Endothelial cell (in vitro differentiated cells): ENCODE data around the gene ZNF407. TPM values are rescaled to one million over a fixed set of nuclear protein-coding genes. Genes with fewer than 3 reads are reported as not detected.

Source experiments
- DNase-seq: peaks from one replicate; pipeline ENCODE4 v3.0.0; 2021; ENCODE audit warnings: low spot score
- H3K27ac Mint-ChIP-seq: one replicate; pipeline ENCODE4 v1.8.0; 2021; ENCODE audit warnings: mixed read lengths, inconsistent platforms; ENCODE audit not compliant: unreplicated experiment
- H3K27me3 Mint-ChIP-seq: one replicate; pipeline ENCODE4 v1.8.0; 2021; ENCODE audit warnings: mild to moderate bottlenecking, moderate library complexity, mixed read lengths, inconsistent platforms; ENCODE audit not compliant: unreplicated experiment
- H3K36me3 Mint-ChIP-seq: one replicate; pipeline ENCODE4 v1.8.0; 2021; ENCODE audit warnings: mild to moderate bottlenecking, low read depth, mixed read lengths, inconsistent platforms; ENCODE audit not compliant: unreplicated experiment
- H3K4me1 Mint-ChIP-seq: one replicate; pipeline ENCODE4 v1.8.0; 2021; ENCODE audit warnings: mild to moderate bottlenecking, mixed read lengths, inconsistent platforms; ENCODE audit not compliant: unreplicated experiment
- H3K4me3 Mint-ChIP-seq: one replicate; pipeline ENCODE4 v1.8.0; 2021; ENCODE audit warnings: mild to moderate bottlenecking, mixed read lengths, inconsistent platforms; ENCODE audit not compliant: unreplicated experiment
- H3K9me3 Mint-ChIP-seq: one replicate; pipeline ENCODE4 v1.8.0; 2021; ENCODE audit warnings: mixed read lengths, inconsistent platforms; ENCODE audit not compliant: unreplicated experiment
- total RNA-seq: library from RNA; stranded (reverse); fragmentation: NEBNext Ultra II Directional; extraction: Animal tissue kit (Norgen Biotek cat#: 25700); gene quantifications from one replicate; pipeline ENCODE4 v1.2.1, GENCODE V29; 2021; ENCODE audit not compliant: unreplicated experiment
- TF ChIP-seq, protein P1 (sequence below): fragments of 200-600 bp; sonication (generic); IDR thresholded peaks from one replicate; pipeline ENCODE4 v1.5.0; 2021; ENCODE audit warnings: antibody characterized with exemption; ENCODE audit not compliant: unreplicated experiment

The ZNF407 gene
- total RNA-seq, 1 donor from 2014 or later, result 16.8 TPM

GRCh38 chr18:74796211-74796610, 198.5 kb downstream of the ZNF407 start:
- TF ChIP-seq, protein P1, sequence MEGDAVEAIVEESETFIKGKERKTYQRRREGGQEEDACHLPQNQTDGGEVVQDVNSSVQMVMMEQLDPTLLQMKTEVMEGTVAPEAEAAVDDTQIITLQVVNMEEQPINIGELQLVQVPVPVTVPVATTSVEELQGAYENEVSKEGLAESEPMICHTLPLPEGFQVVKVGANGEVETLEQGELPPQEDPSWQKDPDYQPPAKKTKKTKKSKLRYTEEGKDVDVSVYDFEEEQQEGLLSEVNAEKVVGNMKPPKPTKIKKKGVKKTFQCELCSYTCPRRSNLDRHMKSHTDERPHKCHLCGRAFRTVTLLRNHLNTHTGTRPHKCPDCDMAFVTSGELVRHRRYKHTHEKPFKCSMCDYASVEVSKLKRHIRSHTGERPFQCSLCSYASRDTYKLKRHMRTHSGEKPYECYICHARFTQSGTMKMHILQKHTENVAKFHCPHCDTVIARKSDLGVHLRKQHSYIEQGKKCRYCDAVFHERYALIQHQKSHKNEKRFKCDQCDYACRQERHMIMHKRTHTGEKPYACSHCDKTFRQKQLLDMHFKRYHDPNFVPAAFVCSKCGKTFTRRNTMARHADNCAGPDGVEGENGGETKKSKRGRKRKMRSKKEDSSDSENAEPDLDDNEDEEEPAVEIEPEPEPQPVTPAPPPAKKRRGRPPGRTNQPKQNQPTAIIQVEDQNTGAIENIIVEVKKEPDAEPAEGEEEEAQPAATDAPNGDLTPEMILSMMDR, result no peak
- Mint-ChIP-seq H3K27me3 (no peaks in the 10 kb centered on the region), H3K4me1 (peaks cover 8% of the 10 kb centered on the region), H3K36me3 (no peaks in the 10 kb centered on the region), H3K27ac (no peak overlapping the region), H3K4me3 (no peak overlapping the region), H3K9me3 (no peaks in the 10 kb centered on the region)
- no peak for DNase-seq

DNA sequence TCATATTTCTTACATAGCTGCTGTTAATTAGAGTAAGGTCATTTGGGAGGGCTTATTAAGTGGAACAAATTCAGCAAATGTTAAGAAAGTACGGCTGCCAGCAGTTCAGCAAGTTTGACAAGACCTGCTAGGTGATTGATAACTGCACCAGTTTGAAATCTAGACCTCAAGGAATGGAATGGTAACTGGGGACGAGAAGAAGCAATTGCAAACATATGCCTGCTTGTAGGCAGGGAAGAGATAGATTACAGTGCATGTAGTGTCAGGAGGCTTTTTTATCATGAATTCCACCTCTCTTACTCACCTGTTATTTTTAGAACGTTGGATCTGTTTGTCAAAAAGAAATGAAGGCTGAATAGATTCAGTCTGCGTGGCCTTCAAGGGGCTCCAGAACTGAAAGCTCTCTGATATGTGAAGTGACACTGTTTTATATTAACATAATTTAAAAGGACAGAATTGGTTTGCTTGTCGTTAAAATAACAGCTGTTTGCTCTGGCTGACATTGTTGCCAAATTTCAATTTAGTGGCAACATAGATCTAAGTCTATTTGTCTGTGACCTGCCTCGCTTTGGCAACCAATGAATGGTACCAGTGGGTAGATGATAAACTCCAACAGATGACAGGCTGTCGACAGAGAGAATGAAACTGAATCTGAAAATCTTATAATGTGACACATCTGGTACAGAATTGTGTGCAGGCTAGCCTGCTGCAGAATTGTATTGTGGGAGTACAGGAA, 199.3 kb downstream of the ZNF407 start:
- Mint-ChIP-seq H3K4me3 (no peak overlapping the region), H3K36me3 (no peaks in the 10 kb centered on the region), H3K9me3 (no peaks in the 10 kb centered on the region), H3K4me1 (no peaks in the 10 kb centered on the region), H3K27ac (no peak overlapping the region), H3K27me3 (no peaks in the 10 kb centered on the region)
- no peak for DNase-seq
- TF ChIP-seq, protein P1, result no peak

DNA sequence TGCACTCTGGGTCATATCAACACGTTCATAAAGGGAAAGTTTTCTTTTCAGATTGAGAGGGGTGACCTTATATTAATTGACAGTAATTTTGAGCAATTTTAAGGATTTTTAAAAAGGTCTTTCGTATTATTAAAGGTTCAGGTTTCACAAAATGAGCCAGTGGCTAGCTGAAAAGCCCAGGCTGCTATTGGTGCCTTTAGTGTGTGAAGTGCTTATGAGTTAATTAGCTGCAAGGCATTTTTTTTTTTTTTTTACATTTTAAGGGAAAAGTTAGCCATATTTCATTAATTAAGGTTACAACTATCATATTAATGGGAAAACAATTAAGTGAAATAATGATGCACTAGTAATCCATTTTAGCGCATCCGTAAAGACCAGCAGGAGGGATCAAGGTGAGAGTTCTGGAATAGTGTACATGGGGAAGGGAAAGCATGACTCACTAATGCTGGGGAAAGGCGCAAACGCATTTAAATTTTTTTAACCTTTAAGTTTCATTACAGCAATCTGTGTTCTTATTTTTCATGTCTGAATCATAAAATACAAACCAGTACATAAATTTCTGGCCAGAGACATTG, 200.0 kb downstream of the ZNF407 start:
- TF ChIP-seq, protein P1, result no peak
- DNase-seq, result no peak
- H3K4me3 Mint-ChIP-seq, result no peak overlapping the region
- H3K27ac Mint-ChIP-seq, result no peak overlapping the region
- H3K36me3 Mint-ChIP-seq, result no peaks in the 10 kb centered on the region
- no peaks in the 10 kb centered on the region for H3K4me1 Mint-ChIP-seq
- H3K27me3 Mint-ChIP-seq, result no peaks in the 10 kb centered on the region
- no peaks in the 10 kb centered on the region for H3K9me3 Mint-ChIP-seq

GRCh38 chr18:74799542-74799941, 201.9 kb downstream of the ZNF407 start:
- no peak overlapping the region for H3K4me3 Mint-ChIP-seq
- no peaks in the 10 kb centered on the region for H3K4me1 Mint-ChIP-seq
- H3K27ac Mint-ChIP-seq, result no peak overlapping the region
- H3K36me3 Mint-ChIP-seq, result no peaks in the 10 kb centered on the region
- H3K27me3 Mint-ChIP-seq, result no peaks in the 10 kb centered on the region
- DNase-seq, result no peak
- no peaks in the 10 kb centered on the region for H3K9me3 Mint-ChIP-seq
- TF ChIP-seq, protein P1, result no peak

DNA sequence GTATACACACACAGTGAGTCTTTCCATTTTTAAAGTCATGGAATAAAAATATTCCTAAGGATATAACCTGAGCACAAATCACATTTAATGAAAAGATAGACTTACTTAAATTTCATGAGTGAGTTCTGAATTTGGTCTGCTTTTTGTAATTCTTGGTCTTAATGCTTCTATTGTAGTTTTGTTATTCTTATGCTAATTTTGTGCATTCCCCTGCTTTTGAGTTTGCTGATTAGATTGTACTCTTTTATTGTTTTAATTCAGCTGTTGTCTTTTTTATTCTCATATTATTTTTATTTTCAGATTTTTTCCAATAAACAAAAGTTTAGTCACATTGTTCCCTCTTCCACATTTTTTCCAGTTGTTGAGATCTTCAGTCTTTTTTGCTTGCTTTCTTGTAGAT, 202.4 kb downstream of the ZNF407 start:
- no peak for DNase-seq
- Mint-ChIP-seq H3K36me3 (no peaks in the 10 kb centered on the region), H3K9me3 (no peaks in the 10 kb centered on the region), H3K27ac (no peak overlapping the region), H3K4me1 (no peaks in the 10 kb centered on the region), H3K27me3 (no peaks in the 10 kb centered on the region), H3K4me3 (no peak overlapping the region)
- TF ChIP-seq, protein P1, result no peak
